Prostate gland (tissue), 2 donors: ENCODE measurements around the gene BICDL1. TPM values are rescaled to one million over a fixed set of nuclear protein-coding genes. Genes with fewer than 3 reads are reported as not detected.

ENCODE experiments used
- DNase-seq: peaks from one replicate; pipeline ENCODE4 v3.0.0-alpha.2; 2019; ENCODE audit warnings: low spot score
- H3K27ac ChIP-seq, 2 donors: fragments of 200-600 bp; sonication (generic); 2 replicates each; pipeline ENCODE4 v1.5.1; 2017 to 2019
- H3K27me3 ChIP-seq: fragments of 200-600 bp; sonication (generic); replicated peaks from 2 replicates; pipeline ENCODE4 v1.5.1; 2019; ENCODE audit not compliant: insufficient read depth
- H3K36me3 ChIP-seq, 2 donors: fragments of 200-600 bp; sonication (generic); 1 replicate in 1 of 2; 2 replicates in 1 of 2; pipeline versions ENCODE4 v1.5.1 to v1.8.1; 2017 to 2019
- H3K4me1 ChIP-seq: fragments of 200-600 bp; sonication (generic); replicated peaks from 2 replicates; pipeline ENCODE4 v1.5.1; 2019
- H3K4me3 ChIP-seq, 2 donors: fragments of 200-600 bp; sonication (generic); 2 replicates each; pipeline ENCODE4 v1.5.1; 2017 to 2019
- H3K9me3 ChIP-seq: fragments of 200-600 bp; sonication (generic); 2 replicates; pipeline ENCODE4 v1.5.1; 2017
- POLR2A ChIP-seq: fragments of 450-650 bp; IDR thresholded peaks from one replicate; pipeline ENCODE4 v1.6.1; 2016; ENCODE audit warnings: antibody characterized with exemption, mild to moderate bottlenecking
- POLR2AphosphoS5 ChIP-seq: sonication (generic); formaldehyde crosslinking; IDR thresholded peaks from one replicate; pipeline ENCODE4 v1.6.1; 2017; ENCODE audit warnings: antibody characterized with exemption
- WGBS: methylation state at CpG from one replicate; pipeline ENCODE4 v1.1.5; 2018; 5-methylcytosine and 5-hydroxymethylcytosine counted together
- intact Hi-C: fragments of 100-400 bp; cut with DNase I; formaldehyde crosslinking; loops from one replicate; pipeline ENCODE4 v1.14.2; 2022
- total RNA-seq, 2 donors: library from RNA; depleted of rRNA; stranded (reverse); fragments of >200 nt; gene quantifications; one replicate each; pipeline ENCODE4 v1.1.0, GENCODE V29; 2016
- TF ChIP-seq, protein P1 (sequence below), 4 experiments: fragments of 200-600 bp in 2 of 4; fragments of 450-650 bp in 2 of 4; sonication (generic) in 2 of 4; IDR thresholded peaks; 1 replicate in 3 of 4; 2 replicates in 1 of 4; pipeline ENCODE4 v1.5.1; 2016 to 2019; ENCODE audit warnings: antibody characterized with exemption in 4 of 4, mild to moderate bottlenecking in 2 of 4, moderate library complexity in 2 of 4

The BICDL1 gene
- total RNA-seq, 2 donors from 2014 or later, result 8.6 to 34.0 TPM

DNA sequence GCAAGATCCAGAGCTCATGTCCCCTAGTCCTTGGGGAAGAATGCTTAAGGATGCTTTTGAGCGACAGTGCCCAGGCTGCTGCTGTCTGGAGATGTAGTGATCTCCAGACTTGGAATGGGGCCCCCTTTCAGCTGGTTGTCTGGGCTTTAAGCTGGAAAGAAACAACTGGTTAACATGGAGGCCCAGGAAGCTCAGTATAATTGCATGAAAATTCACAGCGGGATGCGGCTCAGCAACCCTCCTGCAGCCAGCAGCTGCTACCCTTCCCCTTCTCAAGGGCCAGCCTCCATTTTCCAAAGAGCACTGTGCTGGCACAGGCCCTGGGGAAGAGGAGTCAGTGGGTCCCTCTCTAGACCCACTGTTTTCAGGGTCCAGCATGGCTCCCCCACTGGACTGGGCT is 101.2 kb downstream of the BICDL1 start:
- no peak for DNase-seq
- H3K27ac ChIP-seq, result no peak overlapping the region
- H3K4me1 ChIP-seq, result peaks cover 3% of the 10 kb centered on the region
- H3K9me3 ChIP-seq, result no peaks in the 10 kb centered on the region
- TF ChIP-seq POLR2A, result no peak
- H3K36me3 ChIP-seq, result no peaks in the 10 kb centered on the region
- H3K27me3 ChIP-seq, result no peaks in the 10 kb centered on the region
- H3K4me3 ChIP-seq, result no peak overlapping the region
- 77% methylated on average over 2 of the region's 3 CpGs for WGBS
- intact Hi-C loops, result no loop called here

DNA sequence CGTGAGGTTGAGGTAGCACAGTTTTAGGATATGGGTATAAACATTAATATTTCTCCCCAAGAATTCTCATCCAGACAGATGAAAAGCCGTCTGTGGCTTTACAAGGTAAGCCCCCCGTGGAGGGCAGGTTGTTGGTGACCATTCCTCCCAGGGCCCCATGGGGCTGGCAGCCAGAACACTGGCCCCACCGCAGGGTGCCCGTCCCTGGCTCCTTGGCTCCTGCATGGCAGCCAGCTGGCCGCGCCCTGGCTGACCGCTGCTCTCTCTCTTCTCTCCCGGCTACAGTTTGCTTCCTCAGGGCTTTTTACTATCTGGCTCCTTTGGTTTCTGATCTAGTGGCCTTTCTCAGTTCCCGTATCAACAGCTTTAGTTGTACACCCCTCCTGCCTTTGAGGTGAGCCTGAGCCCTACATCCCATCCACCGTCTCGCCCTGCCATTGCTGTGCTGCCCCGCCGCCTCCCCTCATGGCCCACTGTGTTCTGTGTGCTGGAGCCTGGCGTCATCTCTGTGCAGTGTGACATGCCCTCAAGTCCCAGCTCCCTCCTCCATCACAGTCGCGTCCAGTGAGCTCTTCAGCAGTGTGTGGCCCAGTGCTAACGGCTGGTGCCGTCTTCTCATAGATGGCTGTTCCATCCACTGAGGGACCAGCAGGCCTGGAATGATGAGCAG is 101.7 kb downstream of the BICDL1 start:
- H3K36me3 ChIP-seq, result no peaks in the 10 kb centered on the region
- TF ChIP-seq POLR2A (no peak), POLR2AphosphoS5 (no peak)
- TF ChIP-seq, protein P1, sequence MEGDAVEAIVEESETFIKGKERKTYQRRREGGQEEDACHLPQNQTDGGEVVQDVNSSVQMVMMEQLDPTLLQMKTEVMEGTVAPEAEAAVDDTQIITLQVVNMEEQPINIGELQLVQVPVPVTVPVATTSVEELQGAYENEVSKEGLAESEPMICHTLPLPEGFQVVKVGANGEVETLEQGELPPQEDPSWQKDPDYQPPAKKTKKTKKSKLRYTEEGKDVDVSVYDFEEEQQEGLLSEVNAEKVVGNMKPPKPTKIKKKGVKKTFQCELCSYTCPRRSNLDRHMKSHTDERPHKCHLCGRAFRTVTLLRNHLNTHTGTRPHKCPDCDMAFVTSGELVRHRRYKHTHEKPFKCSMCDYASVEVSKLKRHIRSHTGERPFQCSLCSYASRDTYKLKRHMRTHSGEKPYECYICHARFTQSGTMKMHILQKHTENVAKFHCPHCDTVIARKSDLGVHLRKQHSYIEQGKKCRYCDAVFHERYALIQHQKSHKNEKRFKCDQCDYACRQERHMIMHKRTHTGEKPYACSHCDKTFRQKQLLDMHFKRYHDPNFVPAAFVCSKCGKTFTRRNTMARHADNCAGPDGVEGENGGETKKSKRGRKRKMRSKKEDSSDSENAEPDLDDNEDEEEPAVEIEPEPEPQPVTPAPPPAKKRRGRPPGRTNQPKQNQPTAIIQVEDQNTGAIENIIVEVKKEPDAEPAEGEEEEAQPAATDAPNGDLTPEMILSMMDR (IDR thresholded peaks at IDR 0.05), result no peak
- no peaks in the 10 kb centered on the region for H3K27me3 ChIP-seq
- H3K4me1 ChIP-seq, result peaks cover 3% of the 10 kb centered on the region
- H3K9me3 ChIP-seq, result no peaks in the 10 kb centered on the region
- no peak for DNase-seq
- H3K4me3 ChIP-seq, result no peak overlapping the region
- intact Hi-C loops, result no loop called here
- WGBS, result 86% methylated on average over 19 of the region's 19 CpGs
- H3K27ac ChIP-seq, result no peak overlapping the region

DNA sequence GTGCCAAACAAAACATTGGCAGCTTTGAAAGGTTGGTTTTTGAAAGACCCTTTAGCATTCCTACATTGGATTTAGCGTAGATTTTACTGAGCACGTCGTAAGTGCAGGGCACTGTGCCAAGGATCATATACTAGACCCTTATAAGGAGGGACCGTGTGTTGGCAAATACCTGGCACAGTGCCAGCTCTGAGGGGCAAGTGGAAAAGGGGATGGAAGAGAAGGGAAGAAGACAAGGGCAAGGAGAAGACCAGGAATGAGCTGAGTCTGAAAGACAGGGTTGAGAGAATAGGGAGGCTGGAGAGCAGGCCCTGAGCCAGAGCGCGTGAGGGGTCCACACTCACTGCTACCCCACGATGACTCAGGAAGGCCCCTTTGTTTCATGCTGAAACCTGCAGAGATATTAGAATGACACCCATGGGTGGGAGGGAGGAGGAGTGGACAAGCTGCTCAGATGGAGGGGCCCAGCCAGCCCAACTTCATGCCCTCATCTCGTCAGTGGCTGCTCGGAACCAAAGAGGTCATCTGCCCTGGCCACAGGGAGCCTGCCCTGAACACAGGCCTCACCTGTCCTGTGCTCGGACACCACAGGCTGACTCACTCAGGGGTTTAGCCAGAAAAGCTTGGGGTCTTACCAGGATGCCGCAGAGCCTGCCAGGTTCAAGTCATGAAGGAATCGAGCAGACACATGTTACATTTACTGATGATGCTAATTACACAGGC is 102.5 kb downstream of the BICDL1 start:
- Histone ChIP-seq H3K27me3 (no peaks in the 10 kb centered on the region), H3K27ac (no peak overlapping the region), H3K4me3 (no peak overlapping the region), H3K36me3 (peaks cover 0 to 4% of the 10 kb centered on the region in 2 donors), H3K9me3 (no peaks in the 10 kb centered on the region), H3K4me1 (peaks cover 3% of the 10 kb centered on the region)
- no peak for DNase-seq
- WGBS, result 75% methylated on average over 12 of the region's 12 CpGs
- intact Hi-C loops, result no loop called here
- TF ChIP-seq, protein P1 (IDR thresholded peaks at IDR 0.05), result no peak
- TF ChIP-seq POLR2AphosphoS5, result no peak
- no peak for TF ChIP-seq POLR2A

DNA sequence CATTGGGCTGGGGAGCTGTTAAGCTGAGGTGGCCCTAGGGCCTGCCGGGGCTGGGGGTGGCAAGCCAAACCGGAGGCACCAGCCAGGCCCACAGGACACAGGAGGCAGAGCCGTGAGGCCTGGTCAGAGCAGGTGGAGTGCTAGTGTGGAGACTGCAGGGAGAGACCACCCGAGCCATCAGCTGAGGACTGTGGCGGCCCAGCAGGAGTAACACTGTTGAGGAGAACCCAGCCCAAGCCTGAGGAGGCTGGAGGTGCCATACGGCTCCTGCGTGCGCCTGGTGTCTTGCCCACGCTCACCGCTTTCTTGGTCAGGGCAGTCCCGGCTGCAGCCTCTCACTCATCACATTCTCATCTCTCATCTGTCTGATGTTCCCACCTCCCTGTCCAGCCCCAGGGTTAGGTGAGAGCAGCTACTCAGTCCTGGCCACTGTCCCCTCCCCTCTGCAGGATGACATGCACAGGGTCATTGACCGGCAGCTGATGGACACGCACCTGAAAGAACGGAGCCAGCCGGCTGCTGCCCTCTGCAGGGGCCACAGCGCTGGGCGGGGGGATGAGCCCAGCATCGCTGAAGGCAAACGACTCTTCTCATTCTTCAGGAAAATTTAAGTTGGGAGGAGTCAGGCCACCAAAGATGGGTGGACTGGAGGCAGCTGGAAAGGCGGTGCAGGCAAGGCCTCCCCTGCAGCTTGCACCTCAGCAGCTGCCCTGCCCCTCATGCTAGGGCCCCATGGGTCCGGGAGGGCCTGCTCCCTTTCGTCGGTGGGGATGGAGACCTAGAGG is 103.7 kb downstream of the BICDL1 start:
- intact Hi-C loops, result no loop called here
- Histone ChIP-seq H3K36me3 (peaks cover 0 to 10% of the 10 kb centered on the region in 2 donors), H3K27me3 (no peaks in the 10 kb centered on the region), H3K27ac (no peak overlapping the region), H3K4me3 (no peak overlapping the region), H3K9me3 (no peaks in the 10 kb centered on the region), H3K4me1 (no peaks in the 10 kb centered on the region)
- TF ChIP-seq POLR2A (no peak), POLR2AphosphoS5 (no peak)
- TF ChIP-seq, protein P1 (IDR thresholded peaks at IDR 0.05), result no peak
- WGBS, result 84% methylated on average over 23 of the region's 23 CpGs
- DNase-seq, result no peak

DNA sequence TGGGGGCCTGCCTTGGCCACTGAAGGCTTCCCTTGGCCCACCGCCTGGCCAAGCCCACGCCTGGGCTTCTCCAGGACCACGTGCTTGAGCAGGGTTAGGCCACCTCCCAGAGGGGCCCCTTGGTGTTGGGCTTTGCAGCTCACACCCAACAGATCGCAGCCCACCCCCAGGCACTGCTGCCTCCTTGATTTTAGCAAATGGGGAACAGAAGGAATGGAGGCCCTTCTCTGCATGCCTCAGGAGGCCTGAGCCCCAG is 104.2 kb downstream of the BICDL1 start:
- H3K4me1 ChIP-seq, result no peaks in the 10 kb centered on the region
- no peak for TF ChIP-seq POLR2AphosphoS5
- TF ChIP-seq POLR2A, result no peak
- TF ChIP-seq, protein P1 (IDR thresholded peaks at IDR 0.05), result no peak
- no peaks in the 10 kb centered on the region for H3K27me3 ChIP-seq
- peaks cover 0 to 10% of the 10 kb centered on the region in 2 donors for H3K36me3 ChIP-seq
- intact Hi-C loops, result no loop called here
- H3K27ac ChIP-seq, result no peak overlapping the region
- H3K4me3 ChIP-seq, result no peak overlapping the region
- DNase-seq, result no peak
- H3K9me3 ChIP-seq, result no peaks in the 10 kb centered on the region
- 90% methylated on average over 3 of the region's 4 CpGs for WGBS
